Neural cell (in vitro differentiated cells): ENCODE data around the gene HHIP. TPM values are rescaled to one million over a fixed set of nuclear protein-coding genes. Genes with fewer than 3 reads are reported as not detected.

Source experiments
- H2AFZ ChIP-seq: fragments of 200-600, 300-800 bp; sonication (generic), shearing (Covaris generic); 2 replicates; pipeline ENCODE4 v1.6.0; 2014; ENCODE audit warnings: low read depth, mild to moderate bottlenecking, antibody characterized with exemption, low read length, moderate library complexity
- H3F3A ChIP-seq: fragments of 200-600 bp; shearing (Covaris generic); 2 replicates; pipeline ENCODE4 v1.6.1; 2016; ENCODE audit warnings: mild to moderate bottlenecking, moderate library complexity, mixed read lengths, antibody characterized with exemption, low read length; ENCODE audit not compliant: insufficient read depth, poor library complexity, severe bottlenecking
- H3K27ac ChIP-seq: fragments of 200-600, 300-800 bp; sonication (generic), shearing (Covaris generic); 2 replicates; pipeline ENCODE4 v1.5.1; 2014; ENCODE audit warnings: mild to moderate bottlenecking, low read length, moderate library complexity
- H3K27me3 ChIP-seq: fragments of 300-800, 200-600 bp; sonication (generic), shearing (Covaris generic); 2 replicates; pipeline ENCODE4 v1.6.0; 2014; ENCODE audit warnings: mild to moderate bottlenecking, low read depth, low read length, moderate library complexity; ENCODE audit not compliant: insufficient read depth
- H3K36me3 ChIP-seq: fragments of 300-800, 200-600 bp; sonication (generic), shearing (Covaris generic); 2 replicates; pipeline ENCODE4 v1.5.1; 2014; ENCODE audit warnings: mild to moderate bottlenecking, antibody characterized with exemption, low read length, moderate library complexity; ENCODE audit not compliant: insufficient read depth
- H3K4me2 ChIP-seq: fragments of 300-800, 200-600 bp; sonication (generic), shearing (Covaris generic); 2 replicates; pipeline ENCODE4 v1.6.0; 2014; ENCODE audit warnings: mild to moderate bottlenecking, low read length
- H3K4me3 ChIP-seq: fragments of 300-800, 200-600 bp; sonication (generic), shearing (Covaris generic); 2 replicates; pipeline ENCODE4 v1.5.1; 2014; ENCODE audit warnings: mild to moderate bottlenecking, low read length, moderate library complexity
- H3K79me2 ChIP-seq: fragments of 200-600 bp; shearing (Covaris generic); replicated peaks from 2 replicates; pipeline ENCODE4 v1.6.0; 2014; ENCODE audit warnings: mild to moderate bottlenecking, low read length, moderate library complexity; ENCODE audit not compliant: insufficient read depth
- H3K9ac ChIP-seq: fragments of 300-800, 200-600 bp; sonication (generic), shearing (Covaris generic); 2 replicates; pipeline ENCODE4 v1.6.1; 2016; ENCODE audit warnings: mild to moderate bottlenecking, low read length, mixed read lengths
- H3K9me2 ChIP-seq: fragments of 200-600 bp; shearing (Covaris generic); 2 replicates; pipeline ENCODE4 v1.6.1; 2016; ENCODE audit warnings: mild to moderate bottlenecking, low read length, mixed read lengths; ENCODE audit not compliant: insufficient read depth
- H3K9me3 ChIP-seq: fragments of 200-600, 300-800 bp; sonication (generic), shearing (Covaris generic); 2 replicates; pipeline ENCODE4 v1.6.1; 2016; ENCODE audit warnings: mild to moderate bottlenecking, mixed run types, low read length, moderate library complexity, mixed read lengths
- H4K20me1 ChIP-seq: fragments of 200-600 bp; shearing (Covaris generic); 2 replicates; pipeline ENCODE4 v1.6.1; 2016; ENCODE audit warnings: mild to moderate bottlenecking, mixed run types; ENCODE audit not compliant: insufficient read depth
- EP300 ChIP-seq: fragments of 450-650 bp; conservative IDR thresholded peaks from 2 replicates; pipeline ENCODE4 v1.6.1; 2014; ENCODE audit warnings: antibody characterized with exemption, mild to moderate bottlenecking, moderate library complexity; ENCODE audit not compliant: poor library complexity, severe bottlenecking
- EZH2 ChIP-seq: fragments of 200-600, 300-800 bp; shearing (Covaris generic), sonication (generic); IDR thresholded peaks from 2 replicates; pipeline ENCODE4 v1.6.1; 2014; ENCODE audit warnings: antibody characterized with exemption, low read length, borderline replicate concordance, mild to moderate bottlenecking; ENCODE audit not compliant: insufficient read depth, poor library complexity, severe bottlenecking
- MXI1 ChIP-seq: fragments of 450-650 bp; conservative IDR thresholded peaks from 2 replicates; pipeline ENCODE4 v1.6.1; 2014; ENCODE audit warnings: antibody characterized with exemption, mild to moderate bottlenecking; ENCODE audit not compliant: poor library complexity, severe bottlenecking
- POLR2AphosphoS5 ChIP-seq: IDR thresholded peaks from 2 replicates; pipeline ENCODE4 v1.6.1; 2012
- RAD21 ChIP-seq: fragments of 450-650 bp; conservative IDR thresholded peaks from 2 replicates; pipeline ENCODE4 v1.6.1; 2014; ENCODE audit warnings: antibody characterized with exemption, mild to moderate bottlenecking, moderate library complexity
- REST ChIP-seq: IDR thresholded peaks from 2 replicates; pipeline ENCODE4 v1.6.1; 2012; ENCODE audit warnings: borderline replicate concordance
- SMC3 ChIP-seq: fragments of 450-650 bp; conservative IDR thresholded peaks from 2 replicates; pipeline ENCODE4 v1.6.1; 2014; ENCODE audit warnings: antibody characterized with exemption, mild to moderate bottlenecking, moderate library complexity; ENCODE audit not compliant: poor library complexity
- TAF1 ChIP-seq: IDR thresholded peaks from 2 replicates; pipeline ENCODE4 v1.6.1; 2012; ENCODE audit warnings: low read depth
- polyA plus RNA-seq: library from polyadenylated mRNA; depleted of rRNA; stranded (reverse); fragments of >200 nt; gene quantifications from 2 replicates; pipeline ENCODE4 v1.2.3, GENCODE V29; 2014
- TF ChIP-seq, protein P1 (sequence below): fragments of 450-650 bp; IDR thresholded peaks from 2 replicates; pipeline ENCODE4 v1.5.1; 2014; ENCODE audit warnings: antibody characterized with exemption, mild to moderate bottlenecking, moderate library complexity; ENCODE audit not compliant: poor library complexity, severe bottlenecking

The HHIP gene
- polyA plus RNA-seq, 1 donor from 2014 or later = not detected

GRCh38 chr4:144621681-144622080 lies 24.3 kb upstream of the HHIP start:
- Histone ChIP-seq H3K9me2 (no peaks in the 10 kb centered on the region), H3K27ac (no peak overlapping the region), H2AFZ (no peak overlapping the region), H3K9ac (no peak overlapping the region), H3F3A (no peaks in the 10 kb centered on the region), H3K9me3 (no peaks in the 10 kb centered on the region), H3K79me2 (no peaks in the 10 kb centered on the region), H3K4me3 (no peak overlapping the region), H3K27me3 (no peaks in the 10 kb centered on the region), H4K20me1 (no peaks in the 10 kb centered on the region), H3K36me3 (no peaks in the 10 kb centered on the region), H3K4me2 (no peak overlapping the region)
- TF ChIP-seq EP300 (no peak), MXI1 (no peak), SMC3 (no peak), POLR2AphosphoS5 (no peak)

GRCh38 chr4:144627663-144628076 lies 18.3 kb upstream of the HHIP start:
- no peak overlapping the region for H3K9ac ChIP-seq
- H3K36me3 ChIP-seq = no peaks in the 10 kb centered on the region
- H3K79me2 ChIP-seq = no peaks in the 10 kb centered on the region
- no peak overlapping the region for H3K4me3 ChIP-seq
- no peaks in the 10 kb centered on the region for H3K9me3 ChIP-seq
- no peak overlapping the region for H3K27ac ChIP-seq
- TF ChIP-seq EP300 = no peak
- no peak for TF ChIP-seq RAD21
- TF ChIP-seq SMC3 = no peak
- no peak for TF ChIP-seq REST
- TF ChIP-seq, protein P1, sequence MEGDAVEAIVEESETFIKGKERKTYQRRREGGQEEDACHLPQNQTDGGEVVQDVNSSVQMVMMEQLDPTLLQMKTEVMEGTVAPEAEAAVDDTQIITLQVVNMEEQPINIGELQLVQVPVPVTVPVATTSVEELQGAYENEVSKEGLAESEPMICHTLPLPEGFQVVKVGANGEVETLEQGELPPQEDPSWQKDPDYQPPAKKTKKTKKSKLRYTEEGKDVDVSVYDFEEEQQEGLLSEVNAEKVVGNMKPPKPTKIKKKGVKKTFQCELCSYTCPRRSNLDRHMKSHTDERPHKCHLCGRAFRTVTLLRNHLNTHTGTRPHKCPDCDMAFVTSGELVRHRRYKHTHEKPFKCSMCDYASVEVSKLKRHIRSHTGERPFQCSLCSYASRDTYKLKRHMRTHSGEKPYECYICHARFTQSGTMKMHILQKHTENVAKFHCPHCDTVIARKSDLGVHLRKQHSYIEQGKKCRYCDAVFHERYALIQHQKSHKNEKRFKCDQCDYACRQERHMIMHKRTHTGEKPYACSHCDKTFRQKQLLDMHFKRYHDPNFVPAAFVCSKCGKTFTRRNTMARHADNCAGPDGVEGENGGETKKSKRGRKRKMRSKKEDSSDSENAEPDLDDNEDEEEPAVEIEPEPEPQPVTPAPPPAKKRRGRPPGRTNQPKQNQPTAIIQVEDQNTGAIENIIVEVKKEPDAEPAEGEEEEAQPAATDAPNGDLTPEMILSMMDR = no peak
- H3F3A ChIP-seq = no peaks in the 10 kb centered on the region
- H4K20me1 ChIP-seq = no peaks in the 10 kb centered on the region
- no peaks in the 10 kb centered on the region for H3K9me2 ChIP-seq
- H3K4me2 ChIP-seq = no peak overlapping the region
- H2AFZ ChIP-seq = no peak overlapping the region
- no peaks in the 10 kb centered on the region for H3K27me3 ChIP-seq

DNA sequence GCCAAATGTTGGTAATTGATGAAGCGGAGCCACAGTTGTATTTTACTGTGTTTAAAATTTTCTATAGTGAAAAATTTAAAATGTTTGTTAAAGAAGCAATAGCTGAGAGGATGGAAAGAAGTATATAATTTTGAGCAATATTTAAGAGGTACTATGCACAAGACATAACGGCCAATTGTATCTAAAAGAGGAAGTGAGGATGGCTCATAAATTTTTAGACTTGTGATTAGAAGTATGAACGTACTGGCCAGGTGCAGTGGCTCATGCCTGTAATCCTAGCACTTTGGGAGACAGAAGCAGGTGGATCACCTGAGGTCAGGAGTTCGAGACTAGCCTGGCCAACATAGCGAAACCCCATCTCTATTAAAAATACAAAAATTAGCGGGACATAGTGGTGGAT lies 12.7 kb upstream of the HHIP start:
- H4K20me1 ChIP-seq = no peaks in the 10 kb centered on the region
- H3K9me3 ChIP-seq = no peaks in the 10 kb centered on the region
- H3K4me3 ChIP-seq = no peak overlapping the region
- no peak overlapping the region for H3K27ac ChIP-seq
- H3K4me2 ChIP-seq = no peak overlapping the region
- no peak overlapping the region for H2AFZ ChIP-seq
- no peak overlapping the region for H3K9ac ChIP-seq
- no peaks in the 10 kb centered on the region for H3F3A ChIP-seq
- TF ChIP-seq MXI1 (no peak), EZH2 (no peak), TAF1 (no peak), RAD21 (no peak), EP300 (no peak), POLR2AphosphoS5 (no peak), REST (no peak), SMC3 (no peak)
- TF ChIP-seq, protein P1 = no peak
- H3K79me2 ChIP-seq = no peaks in the 10 kb centered on the region
- no peaks in the 10 kb centered on the region for H3K36me3 ChIP-seq
- no peaks in the 10 kb centered on the region for H3K9me2 ChIP-seq
- H3K27me3 ChIP-seq = no peaks in the 10 kb centered on the region
